ENCODE results near the gene ABCA7.

Gene ABCA7

GRCh38 chr19:1089126-1089771, 49.3 kb downstream of the ABCA7 start:
- no peak for DNase-seq

- no peak for DNase-seq
Measured at GRCh38 chr19:1089891-1090290, 50.0 kb downstream of the ABCA7 start.

- DNase-seq, result no peak
Measured at GRCh38 chr19:1090731-1091543, 51.0 kb downstream of the ABCA7 start.

GRCh38 chr19:1091544-1092175, 51.8 kb downstream of the ABCA7 start:
- DNase-seq, result no peak

- no peak for DNase-seq
Measured at GRCh38 chr19:1093330-1093729, 53.4 kb downstream of the ABCA7 start.

GRCh38 chr19:1093811-1094553, 54.1 kb downstream of the ABCA7 start:
- DNase-seq, result no peak

- no peak for DNase-seq
Measured at GRCh38 chr19:1094655-1094977, 54.7 kb downstream of the ABCA7 start.

GRCh38 chr19:1094978-1095701, 55.2 kb downstream of the ABCA7 start, which contains the start of gene POLR2E:
Gene POLR2E (minus strand): TSS chr19:1095375. CDS start chr19:1095315, 60 bp downstream.
- peak; percentile 90 for DNase-seq

GRCh38 chr19:1097810-1098176, 57.9 kb downstream of the ABCA7 start:
- no peak for DNase-seq

- DNase-seq, result no peak
Measured at GRCh38 chr19:1098177-1099051, 58.5 kb downstream of the ABCA7 start.

- DNase-seq, result peak; percentile 60
Measured at GRCh38 chr19:1101337-1101698, 61.4 kb downstream of the ABCA7 start.

GRCh38 chr19:1102407-1103131, 62.7 kb downstream of the ABCA7 start:
- no peak for DNase-seq

GRCh38 chr19:1103132-1103707, 63.3 kb downstream of the ABCA7 start:
- DNase-seq, result no peak

GRCh38 chr19:1103708-1104310, 63.9 kb downstream of the ABCA7 start, which contains the start of gene GPX4:
Gene GPX4 (plus strand): TSS chr19:1103994. CDS start chr19:1104044, 50 bp downstream.
- DNase-seq, result peak; percentile 97

GRCh38 chr19:1104311-1105007, 64.6 kb downstream of the ABCA7 start:
- peak; percentile 30 for DNase-seq

- DNase-seq, result no peak
Measured at GRCh38 chr19:1105008-1105872, 65.3 kb downstream of the ABCA7 start.

- no peak for DNase-seq
Measured at GRCh38 chr19:1105873-1106840, 66.2 kb downstream of the ABCA7 start.

Data from KG1 (cell line).